HepG2 (cell line): ENCODE data around the gene CNGA3. TPM values are rescaled to one million over a fixed set of nuclear protein-coding genes. Genes with fewer than 3 reads are reported as not detected.

Experiments
- ARID2 ChIP-seq: sonication (generic); formaldehyde crosslinking; IDR thresholded peaks from 2 replicates; pipeline ENCODE4 v1.8.1; 2022; ENCODE audit warnings: mild to moderate bottlenecking, missing genetic modification reagents, borderline replicate concordance
- DNMT3B ChIP-seq: conservative IDR thresholded peaks from 2 replicates; pipeline ENCODE4 v1.6.1; 2016; ENCODE audit warnings: missing biosample characterization, control low read depth
- FOXO1 ChIP-seq: sonication (generic); formaldehyde crosslinking; IDR thresholded peaks from 2 replicates; pipeline ENCODE4 v1.4.0; 2020; ENCODE audit warnings: missing genetic modification reagents
- GTF2F1 ChIP-seq: fragments of 150-350 bp; IDR thresholded peaks from 2 replicates; pipeline ENCODE4 v1.6.1; 2014; ENCODE audit warnings: low read length
- MAFF ChIP-seq: IDR thresholded peaks from 2 replicates; pipeline ENCODE4 v1.6.1; 2011; ENCODE audit warnings: low read depth, low read length, improper control_type of control experiment
- NR2F2 ChIP-seq: IDR thresholded peaks from 2 replicates; pipeline ENCODE4 v1.6.1; 2012; ENCODE audit warnings: low read depth, inconsistent platforms, borderline replicate concordance
- RAD21 ChIP-seq: fragments of 450-650 bp; formaldehyde crosslinking; IDR thresholded peaks from 2 replicates; pipeline ENCODE4 v1.5.0; 2020; ENCODE audit warnings: mild to moderate bottlenecking
- RBM22 ChIP-seq: fragments of 200-400 bp; formaldehyde crosslinking; optimal IDR thresholded peaks from 2 replicates; pipeline ENCODE3; 2017; ENCODE audit warnings: mild to moderate bottlenecking, low read length, moderate library complexity
- REPIN1 ChIP-seq: sonication (generic); formaldehyde crosslinking; IDR thresholded peaks from 2 replicates; pipeline ENCODE4 v1.8.0; 2022; ENCODE audit warnings: missing genetic modification reagents, low read depth, mild to moderate bottlenecking, borderline replicate concordance
- U2AF1 ChIP-seq: fragments of 200-400 bp; formaldehyde crosslinking; optimal IDR thresholded peaks from 2 replicates; pipeline ENCODE3; 2017; ENCODE audit warnings: mild to moderate bottlenecking, low read depth, low read length
- ZC3H4 ChIP-seq: sonication (generic); formaldehyde crosslinking; IDR thresholded peaks from 2 replicates; pipeline ENCODE4 v1.4.0; 2020; ENCODE audit warnings: missing genetic modification reagents, borderline replicate concordance
- ZNF260 ChIP-seq: sonication (generic); formaldehyde crosslinking; IDR thresholded peaks from 2 replicates; pipeline ENCODE4 v1.4.0; 2020; ENCODE audit warnings: missing genetic modification reagents, low read depth, mild to moderate bottlenecking, borderline replicate concordance
- ZNF333 ChIP-seq: sonication (generic); formaldehyde crosslinking; IDR thresholded peaks from 2 replicates; pipeline ENCODE4 v1.4.0; 2020; ENCODE audit warnings: mild to moderate bottlenecking, missing genetic modification reagents, borderline replicate concordance
- ZNF383 ChIP-seq: sonication (generic); formaldehyde crosslinking; IDR thresholded peaks from 2 replicates; pipeline ENCODE4 v1.4.0; 2020; ENCODE audit warnings: missing genetic modification reagents, mild to moderate bottlenecking, borderline replicate concordance
- ZNF547 ChIP-seq: sonication (generic); formaldehyde crosslinking; IDR thresholded peaks from 2 replicates; pipeline ENCODE4 v1.5.1; 2020; ENCODE audit warnings: mild to moderate bottlenecking, missing genetic modification reagents
- ZNF614 ChIP-seq: IDR thresholded peaks from 2 replicates; pipeline ENCODE4 v1.6.1; 2018; ENCODE audit warnings: missing biosample characterization, missing genetic modification reagents, inconsistent platforms, borderline replicate concordance
- ZNF616 ChIP-seq: sonication (generic); formaldehyde crosslinking; IDR thresholded peaks from 2 replicates; pipeline ENCODE4 v1.5.0; 2020; ENCODE audit warnings: low read depth, mild to moderate bottlenecking, missing genetic modification reagents
- ZNF792 ChIP-seq: IDR thresholded peaks from 2 replicates; pipeline ENCODE4 v1.6.1; 2016
- polyA plus RNA-seq, 8 experiments: library from polyadenylated mRNA; depleted of rRNA in 3 of 8; stranded (reverse) in 7 of 8; unstranded in 1 of 8; fragments of >200 nt; fragmentation: Illumina TruSeq in 4 of 8; extraction: Trizol in 4 of 8; gene quantifications; 2 replicates each; pipeline versions ENCODE4 v1.2.1 to v1.2.3, GENCODE V29; 2011 to 2016; ENCODE audit warnings: low read depth in 4 of 8, missing spikeins in 1 of 8, mixed read lengths in 1 of 8; ENCODE audit not compliant: insufficient read depth in 1 of 8
- total RNA-seq, 5 experiments: library from RNA; depleted of rRNA; stranded (reverse); fragments of >200 nt; fragmentation: Illumina TruSeq; extraction: Trizol; gene quantifications; 2 replicates each; pipeline ENCODE4 v1.2.3, GENCODE V29; 2016; ENCODE audit warnings: low read depth in 1 of 5
- TF ChIP-seq, protein P1 (sequence below): sonication (generic); formaldehyde crosslinking; IDR thresholded peaks from 2 replicates; pipeline ENCODE4 v1.5.0; 2020; ENCODE audit warnings: missing genetic modification reagents
- TF ChIP-seq, protein P2 (sequence below): sonication (generic); formaldehyde crosslinking; IDR thresholded peaks from 2 replicates; pipeline ENCODE4 v1.9.0; 2022; ENCODE audit warnings: low read depth, missing genetic modification reagents
- TF ChIP-seq, protein P3 (sequence below): IDR thresholded peaks from 2 replicates; pipeline ENCODE4 v1.6.1; 2012; ENCODE audit warnings: low read depth, low read length, improper control_type of control experiment
- TF ChIP-seq, protein P4 (sequence below): sonication (generic); formaldehyde crosslinking; IDR thresholded peaks from 2 replicates; pipeline ENCODE4 v1.8.0; 2022; ENCODE audit warnings: mild to moderate bottlenecking, missing genetic modification reagents, borderline replicate concordance
- TF ChIP-seq, protein P5 (sequence below): sonication (generic); formaldehyde crosslinking; IDR thresholded peaks from 2 replicates; pipeline ENCODE4 v1.4.0; 2020; ENCODE audit warnings: missing genetic modification reagents

CNGA3 gene
- total and polyA plus RNA-seq, 2 of the 13 experiments (the other 11 are each of a cell fraction or from before 2014, with no cell fraction given): not detected

DNA sequence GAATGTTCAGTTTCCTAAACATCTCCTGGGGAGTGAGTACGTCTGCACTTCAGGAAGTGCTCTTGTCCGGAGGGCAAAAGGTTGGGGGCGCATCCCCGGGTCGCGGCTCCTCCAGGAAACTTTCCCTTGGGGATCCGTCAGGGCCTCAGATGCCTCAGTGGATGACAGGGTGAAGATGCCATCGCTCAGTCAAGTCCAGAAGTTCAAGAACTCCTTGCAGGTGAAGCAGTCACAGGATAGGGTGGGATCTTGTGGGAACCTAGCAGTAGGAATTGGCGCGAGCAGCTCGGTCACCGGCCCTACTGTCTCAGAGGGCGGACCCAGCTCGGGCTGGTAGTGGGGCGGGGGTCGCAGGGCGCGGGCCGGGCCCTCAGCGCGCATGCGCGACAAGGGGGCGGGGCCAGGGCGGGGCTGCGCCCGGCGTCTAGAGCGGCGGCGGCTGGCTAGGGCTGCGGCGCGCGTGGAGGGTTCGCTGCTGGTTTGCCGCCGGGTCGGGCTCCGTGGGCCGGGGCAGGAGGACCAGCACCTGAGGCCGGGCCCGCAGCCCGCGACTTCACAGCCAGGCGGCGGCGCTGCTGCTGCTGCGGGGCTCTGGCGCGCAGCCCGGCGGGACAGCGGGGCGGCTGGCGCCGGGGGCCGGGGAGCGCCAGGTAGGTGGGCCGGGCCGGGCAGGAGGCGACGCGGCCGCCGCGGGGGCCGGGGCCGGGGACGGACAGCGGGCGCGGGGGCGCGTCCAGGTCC lies 98.3 kb downstream of the CNGA3 start, which contains the start of gene INPP4A (continued):
- TF ChIP-seq, protein P1, sequence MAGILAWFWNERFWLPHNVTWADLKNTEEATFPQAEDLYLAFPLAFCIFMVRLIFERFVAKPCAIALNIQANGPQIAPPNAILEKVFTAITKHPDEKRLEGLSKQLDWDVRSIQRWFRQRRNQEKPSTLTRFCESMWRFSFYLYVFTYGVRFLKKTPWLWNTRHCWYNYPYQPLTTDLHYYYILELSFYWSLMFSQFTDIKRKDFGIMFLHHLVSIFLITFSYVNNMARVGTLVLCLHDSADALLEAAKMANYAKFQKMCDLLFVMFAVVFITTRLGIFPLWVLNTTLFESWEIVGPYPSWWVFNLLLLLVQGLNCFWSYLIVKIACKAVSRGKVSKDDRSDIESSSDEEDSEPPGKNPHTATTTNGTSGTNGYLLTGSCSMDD: no peak
- TF ChIP-seq ARID2: no peak
- no peak for TF ChIP-seq MAFF
- TF ChIP-seq RAD21 (CRISPR knock-in tag): peak; percentile 75
- peak; percentile 52; the same call in 1 of the 2 replicates for TF ChIP-seq ZNF383
- no peak for TF ChIP-seq ZNF616 (CRISPR knock-in tag)
- TF ChIP-seq, protein P2, sequence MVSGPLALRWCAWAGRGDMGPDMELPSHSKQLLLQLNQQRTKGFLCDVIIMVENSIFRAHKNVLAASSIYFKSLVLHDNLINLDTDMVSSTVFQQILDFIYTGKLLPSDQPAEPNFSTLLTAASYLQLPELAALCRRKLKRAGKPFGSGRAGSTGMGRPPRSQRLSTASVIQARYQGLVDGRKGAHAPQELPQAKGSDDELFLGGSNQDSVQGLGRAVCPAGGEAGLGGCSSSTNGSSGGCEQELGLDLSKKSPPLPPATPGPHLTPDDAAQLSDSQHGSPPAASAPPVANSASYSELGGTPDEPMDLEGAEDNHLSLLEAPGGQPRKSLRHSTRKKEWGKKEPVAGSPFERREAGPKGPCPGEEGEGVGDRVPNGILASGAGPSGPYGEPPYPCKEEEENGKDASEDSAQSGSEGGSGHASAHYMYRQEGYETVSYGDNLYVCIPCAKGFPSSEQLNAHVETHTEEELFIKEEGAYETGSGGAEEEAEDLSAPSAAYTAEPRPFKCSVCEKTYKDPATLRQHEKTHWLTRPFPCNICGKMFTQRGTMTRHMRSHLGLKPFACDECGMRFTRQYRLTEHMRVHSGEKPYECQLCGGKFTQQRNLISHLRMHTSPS (CRISPR knock-in tag): no peak
- 0 out of 2 replicates have a peak, but pooled peaks have one; percentile 39 for TF ChIP-seq ZNF333 (CRISPR knock-in tag)
- no peak for TF ChIP-seq REPIN1 (CRISPR knock-in tag)
- TF ChIP-seq FOXO1 (CRISPR knock-in tag): no peak
- no peak for TF ChIP-seq ZNF260
- no peak for TF ChIP-seq ZC3H4
- no peak for TF ChIP-seq RBM22
- no peak for TF ChIP-seq DNMT3B (CRISPR knock-in tag)
- peak; percentile 61; the same call in 1 of the 2 replicates for TF ChIP-seq ZNF614
- no peak for TF ChIP-seq ZNF792 (CRISPR knock-in tag)
- TF ChIP-seq, protein P3, sequence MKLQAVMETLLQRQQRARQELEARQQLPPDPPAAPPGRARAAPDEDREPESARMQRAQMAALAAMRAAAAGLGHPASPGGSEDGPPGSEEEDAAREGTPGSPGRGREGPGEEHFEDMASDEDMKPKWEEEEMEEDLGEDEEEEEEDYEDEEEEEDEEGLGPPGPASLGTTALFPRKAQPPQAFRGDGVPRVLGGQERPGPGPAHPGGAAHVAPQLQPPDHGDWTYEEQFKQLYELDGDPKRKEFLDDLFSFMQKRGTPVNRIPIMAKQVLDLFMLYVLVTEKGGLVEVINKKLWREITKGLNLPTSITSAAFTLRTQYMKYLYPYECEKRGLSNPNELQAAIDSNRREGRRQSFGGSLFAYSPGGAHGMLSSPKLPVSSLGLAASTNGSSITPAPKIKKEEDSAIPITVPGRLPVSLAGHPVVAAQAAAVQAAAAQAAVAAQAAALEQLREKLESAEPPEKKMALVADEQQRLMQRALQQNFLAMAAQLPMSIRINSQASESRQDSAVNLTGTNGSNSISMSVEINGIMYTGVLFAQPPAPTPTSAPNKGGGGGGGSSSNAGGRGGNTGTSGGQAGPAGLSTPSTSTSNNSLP: no peak
- no peak for TF ChIP-seq GTF2F1
- no peak for TF ChIP-seq ZNF547 (CRISPR knock-in tag)
- TF ChIP-seq, protein P4, sequence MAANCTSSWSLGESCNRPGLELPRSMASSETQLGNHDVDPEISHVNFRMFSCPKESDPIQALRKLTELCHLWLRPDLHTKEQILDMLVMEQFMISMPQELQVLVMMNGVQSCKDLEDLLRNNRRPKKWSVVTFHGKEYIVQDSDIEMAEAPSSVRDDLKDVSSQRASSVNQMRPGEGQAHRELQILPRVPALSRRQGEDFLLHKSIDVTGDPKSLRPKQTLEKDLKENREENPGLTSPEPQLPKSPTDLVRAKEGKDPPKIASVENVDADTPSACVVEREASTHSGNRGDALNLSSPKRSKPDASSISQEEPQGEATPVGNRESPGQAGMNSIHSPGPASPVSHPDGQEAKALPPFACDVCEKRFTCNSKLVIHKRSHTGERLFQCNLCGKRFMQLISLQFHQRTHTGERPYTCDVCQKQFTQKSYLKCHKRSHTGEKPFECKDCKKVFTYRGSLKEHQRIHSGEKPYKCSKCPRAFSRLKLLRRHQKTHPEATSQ: no peak
- TF ChIP-seq NR2F2: no peak
- TF ChIP-seq, protein P5, sequence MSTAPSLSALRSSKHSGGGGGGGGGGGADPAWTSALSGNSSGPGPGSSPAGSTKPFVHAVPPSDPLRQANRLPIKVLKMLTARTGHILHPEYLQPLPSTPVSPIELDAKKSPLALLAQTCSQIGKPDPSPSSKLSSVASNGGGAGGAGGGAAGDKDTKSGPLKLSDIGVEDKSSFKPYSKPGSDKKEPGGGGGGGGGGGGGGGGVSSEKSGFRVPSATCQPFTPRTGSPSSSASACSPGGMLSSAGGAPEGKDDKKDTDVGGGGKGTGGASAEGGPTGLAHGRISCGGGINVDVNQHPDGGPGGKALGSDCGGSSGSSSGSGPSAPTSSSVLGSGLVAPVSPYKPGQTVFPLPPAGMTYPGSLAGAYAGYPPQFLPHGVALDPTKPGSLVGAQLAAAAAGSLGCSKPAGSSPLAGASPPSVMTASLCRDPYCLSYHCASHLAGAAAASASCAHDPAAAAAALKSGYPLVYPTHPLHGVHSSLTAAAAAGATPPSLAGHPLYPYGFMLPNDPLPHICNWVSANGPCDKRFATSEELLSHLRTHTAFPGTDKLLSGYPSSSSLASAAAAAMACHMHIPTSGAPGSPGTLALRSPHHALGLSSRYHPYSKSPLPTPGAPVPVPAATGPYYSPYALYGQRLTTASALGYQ (CRISPR knock-in tag): no peak
- TF ChIP-seq U2AF1: no peak
